Trophoblast cell (in vitro differentiated cells and primary cell): ENCODE data around the gene ZNF524.

ENCODE experiments used
- DNase-seq, 2 donors: peaks; one replicate each; pipeline ENCODE4 v3.0.0-alpha.2; 2016
- H2AFZ ChIP-seq: 2 replicates; pipeline ENCODE4 v1.6.1; 2013; ENCODE audit warnings: low read length, moderate library complexity, mild to moderate bottlenecking; ENCODE audit not compliant: insufficient read depth, poor library complexity
- H2AK5ac ChIP-seq: 2 replicates; pipeline ENCODE4 v1.6.1; 2013; ENCODE audit warnings: mild to moderate bottlenecking, low read length
- H2BK120ac ChIP-seq: 2 replicates; pipeline ENCODE4 v1.6.1; 2013; ENCODE audit warnings: low read length, mild to moderate bottlenecking, moderate library complexity; ENCODE audit not compliant: insufficient read depth, poor library complexity
- H2BK12ac ChIP-seq: 2 replicates; pipeline ENCODE4 v1.6.1; 2013; ENCODE audit warnings: mild to moderate bottlenecking, low read length, moderate library complexity
- H2BK5ac ChIP-seq: 2 replicates; pipeline ENCODE4 v1.6.1; 2013; ENCODE audit warnings: low read length, low read depth, moderate library complexity, mild to moderate bottlenecking; ENCODE audit not compliant: poor library complexity
- H3K14ac ChIP-seq: 2 replicates; pipeline ENCODE4 v1.6.1; 2013; ENCODE audit warnings: mild to moderate bottlenecking, low read length
- H3K18ac ChIP-seq: 2 replicates; pipeline ENCODE4 v1.6.1; 2013; ENCODE audit warnings: mild to moderate bottlenecking, low read length
- H3K23ac ChIP-seq: 2 replicates; pipeline ENCODE4 v1.6.1; 2013; ENCODE audit warnings: low read length
- H3K27ac ChIP-seq: 2 replicates; pipeline ENCODE4 v1.5.1; 2013; ENCODE audit warnings: low read depth, mild to moderate bottlenecking, inconsistent platforms, low read length, moderate library complexity
- H3K27me3 ChIP-seq: 2 replicates; pipeline ENCODE4 v1.6.1; 2013; ENCODE audit warnings: inconsistent platforms, mild to moderate bottlenecking, low read length, moderate library complexity; ENCODE audit not compliant: insufficient read depth
- H3K36me3 ChIP-seq, 2 experiments: 1 replicate in 1 of 2; 2 replicates in 1 of 2; pipeline ENCODE4 v1.6.1; 2013; ENCODE audit warnings: low read length in 2 of 2, mild to moderate bottlenecking in 2 of 2, moderate library complexity in 1 of 2; ENCODE audit not compliant: insufficient read depth in 2 of 2, control insufficient read depth in 1 of 2
- H3K4ac ChIP-seq: 2 replicates; pipeline ENCODE4 v1.6.1; 2013; ENCODE audit warnings: low read depth, mild to moderate bottlenecking, low read length, moderate library complexity
- H3K4me1 ChIP-seq, 2 experiments: 1 replicate in 1 of 2; 2 replicates in 1 of 2; pipeline ENCODE4 v1.6.1; 2013; ENCODE audit warnings: low read length in 2 of 2, mild to moderate bottlenecking in 2 of 2, moderate library complexity in 1 of 2; ENCODE audit not compliant: insufficient read depth in 2 of 2, control insufficient read depth in 1 of 2
- H3K4me2 ChIP-seq: 2 replicates; pipeline ENCODE4 v1.6.1; 2013; ENCODE audit warnings: inconsistent platforms, mild to moderate bottlenecking, low read length, moderate library complexity
- H3K4me3 ChIP-seq: 2 replicates; pipeline ENCODE4 v1.5.1; 2013; ENCODE audit warnings: mild to moderate bottlenecking, low read depth, low read length, inconsistent platforms
- H3K79me1 ChIP-seq: one replicate; pipeline ENCODE4 v1.6.1; 2013; ENCODE audit warnings: low read length
- H3K79me2 ChIP-seq: 2 replicates; pipeline ENCODE4 v1.6.1; 2013; ENCODE audit warnings: low read length, mild to moderate bottlenecking; ENCODE audit not compliant: control insufficient read depth, insufficient read depth, poor library complexity
- H3K9ac ChIP-seq: 2 replicates; pipeline ENCODE4 v1.6.1; 2013; ENCODE audit warnings: mild to moderate bottlenecking, low read length
- H3K9me3 ChIP-seq: 2 replicates; pipeline ENCODE4 v1.6.1; 2013; ENCODE audit warnings: low read depth, mild to moderate bottlenecking, control low read depth, inconsistent platforms, low read length; ENCODE audit not compliant: insufficient read depth
- H4K12ac ChIP-seq: 2 replicates; pipeline ENCODE4 v1.6.1; 2013; ENCODE audit warnings: low read depth, mild to moderate bottlenecking, low read length, moderate library complexity
- H4K8ac ChIP-seq: 2 replicates; pipeline ENCODE4 v1.6.1; 2013; ENCODE audit warnings: low read depth, mild to moderate bottlenecking, low read length, moderate library complexity
- H4K91ac ChIP-seq: one replicate; pipeline ENCODE4 v1.6.1; 2013; ENCODE audit warnings: low read depth, mild to moderate bottlenecking, low read length, moderate library complexity
- WGBS: extraction: QIAGEN DNeasy Blood & Tissue Kit; methylation state at CpG from one replicate; pipeline ENCODE4 v1.1.7; 2013; ENCODE audit warnings: missing lambda C conversion rate; ENCODE audit not compliant: insufficient read length, insufficient coverage; ENCODE audit errors: extremely low coverage; 5-methylcytosine and 5-hydroxymethylcytosine counted together

The ZNF524 gene

DNA sequence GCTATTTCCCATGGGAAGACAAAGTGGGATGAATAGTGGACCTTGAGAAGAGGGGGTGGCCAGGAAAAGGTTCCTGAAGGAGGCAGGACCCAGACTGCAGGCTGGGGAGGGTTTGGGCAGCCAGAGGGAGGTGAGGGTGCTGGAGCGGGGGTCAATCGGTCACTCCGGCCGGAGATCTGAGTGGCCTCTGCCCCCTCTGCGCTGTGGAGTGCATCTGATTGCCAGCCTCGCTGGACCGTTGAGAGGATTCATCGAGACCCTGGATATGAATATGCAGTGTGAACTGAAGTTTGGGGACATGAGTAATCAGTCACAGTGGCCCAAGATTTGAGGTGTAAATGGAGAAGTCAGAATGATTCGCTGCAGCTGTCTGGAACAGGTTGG is 35.2 kb downstream of the ZNF524 start:
- H3K9ac ChIP-seq = peak overlapping the region; percentile 97
- no CpG with 5 or more reads among the region's 9 CpGs for WGBS
- H2AFZ ChIP-seq = peak overlapping the region; percentile 65
- H3K79me2 ChIP-seq = peaks cover 12% of the 10 kb centered on the region
- H3K14ac ChIP-seq = peak overlapping the region; percentile 95
- H3K4me1 ChIP-seq = peaks cover 16 to 19% of the 10 kb centered on the region in 2 experiments
- peak overlapping the region; percentile 96 for H3K4me3 ChIP-seq
- peak overlapping the region; percentile 89 for H2AK5ac ChIP-seq
- H2BK12ac ChIP-seq = peak overlapping the region; percentile 14
- DNase-seq = no peak
- H3K9me3 ChIP-seq = no peaks in the 10 kb centered on the region
- no peak overlapping the region for H3K27ac ChIP-seq
- H3K27me3 ChIP-seq = no peaks in the 10 kb centered on the region
- no peak overlapping the region for H3K23ac ChIP-seq
- peak overlapping the region; percentile 98 for H4K8ac ChIP-seq
- peak overlapping the region; percentile 81 for H4K91ac ChIP-seq
- peaks cover 4 to 7% of the 10 kb centered on the region in 2 experiments for H3K36me3 ChIP-seq
- H3K18ac ChIP-seq = peak overlapping the region; percentile 85
- peak overlapping the region; percentile 45 for H2BK120ac ChIP-seq
- peak overlapping the region; percentile 73 for H3K4me2 ChIP-seq
- peak overlapping the region; percentile 75 for H2BK5ac ChIP-seq
- H4K12ac ChIP-seq = peak overlapping the region; percentile 92
- peaks cover 6% of the 10 kb centered on the region for H3K79me1 ChIP-seq
- H3K4ac ChIP-seq = peak overlapping the region; percentile 95

- H4K12ac ChIP-seq = no peak overlapping the region
- peak overlapping the region; percentile 73 for H3K4me2 ChIP-seq
- DNase-seq = no peak
- H3K9me3 ChIP-seq = no peaks in the 10 kb centered on the region
- H2BK12ac ChIP-seq = peak overlapping the region; percentile 3
- no peak overlapping the region for H3K27ac ChIP-seq
- no peak overlapping the region for H3K4me3 ChIP-seq
- H3K9ac ChIP-seq = peak overlapping the region; percentile 35
- no peaks in the 10 kb centered on the region for H3K27me3 ChIP-seq
- H3K79me2 ChIP-seq = peaks cover 15% of the 10 kb centered on the region
- H3K23ac ChIP-seq = no peak overlapping the region
- no CpG with 5 or more reads among the region's 7 CpGs for WGBS
- peak overlapping the region; percentile 49 for H4K8ac ChIP-seq
- no peak overlapping the region for H2AFZ ChIP-seq
- H3K36me3 ChIP-seq = peaks cover 4 to 7% of the 10 kb centered on the region in 2 experiments
- no peak overlapping the region for H2BK120ac ChIP-seq
- peaks cover 18 to 21% of the 10 kb centered on the region in 2 experiments for H3K4me1 ChIP-seq
- H2BK5ac ChIP-seq = no peak overlapping the region
- H3K14ac ChIP-seq = no peak overlapping the region
- peaks cover 10% of the 10 kb centered on the region for H3K79me1 ChIP-seq
- no peak overlapping the region for H2AK5ac ChIP-seq
- no peak overlapping the region for H3K18ac ChIP-seq
- H4K91ac ChIP-seq = no peak overlapping the region
- H3K4ac ChIP-seq = peak overlapping the region; percentile 95
Observed at GRCh38 chr19:55635856-55636440, 35.9 kb downstream of the ZNF524 start.

DNA sequence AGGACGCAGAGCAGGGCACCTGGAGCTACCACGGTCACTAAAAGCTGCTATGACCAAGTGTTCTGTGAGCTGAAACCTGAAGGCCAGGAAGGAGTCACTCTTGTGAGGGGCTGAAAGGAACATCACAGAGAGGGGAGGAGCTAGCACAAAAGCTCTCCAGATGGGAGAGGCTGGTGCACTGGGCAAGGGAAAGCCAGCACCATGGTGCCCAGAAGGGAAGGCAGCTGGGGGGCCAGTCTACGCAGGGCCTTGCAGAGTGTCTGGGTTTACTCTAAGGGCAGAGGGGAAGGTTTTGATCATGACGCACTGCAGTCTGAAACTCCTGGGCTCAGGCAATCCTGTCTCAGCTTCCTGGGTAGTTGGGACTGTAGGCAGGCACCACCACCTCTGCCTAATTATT is 36.6 kb downstream of the ZNF524 start:
- Histone ChIP-seq H3K4me1 (peaks cover 18 to 21% of the 10 kb centered on the region in 2 experiments), H3K4ac (peak overlapping the region; percentile 13), H3K23ac (no peak overlapping the region), H3K9ac (no peak overlapping the region), H3K18ac (no peak overlapping the region), H3K4me3 (no peak overlapping the region), H2BK5ac (no peak overlapping the region), H2AFZ (no peak overlapping the region), H3K9me3 (no peaks in the 10 kb centered on the region), H4K8ac (no peak overlapping the region), H3K14ac (no peak overlapping the region), H2AK5ac (no peak overlapping the region), H3K36me3 (peaks cover 4 to 7% of the 10 kb centered on the region in 2 experiments), H3K4me2 (no peak overlapping the region), H4K12ac (peak overlapping the region; percentile 43), H3K79me2 (peaks cover 19% of the 10 kb centered on the region), H2BK12ac (no peak overlapping the region), H3K27ac (no peak overlapping the region), H3K27me3 (no peaks in the 10 kb centered on the region), H4K91ac (no peak overlapping the region), H2BK120ac (no peak overlapping the region), H3K79me1 (peaks cover 17% of the 10 kb centered on the region)
- DNase-seq = no peak
- no CpG with 5 or more reads among the region's 4 CpGs for WGBS

GRCh38 chr19:55637534-55637933 is 37.4 kb downstream of the ZNF524 start:
- H2AFZ ChIP-seq = no peak overlapping the region
- H3K18ac ChIP-seq = no peak overlapping the region
- H3K14ac ChIP-seq = no peak overlapping the region
- H3K9me3 ChIP-seq = no peaks in the 10 kb centered on the region
- H3K36me3 ChIP-seq = peaks cover 4 to 7% of the 10 kb centered on the region in 2 experiments
- H3K4me3 ChIP-seq = no peak overlapping the region
- H4K12ac ChIP-seq = no peak overlapping the region
- no peak overlapping the region for H2BK5ac ChIP-seq
- no peak overlapping the region for H2BK120ac ChIP-seq
- DNase-seq = no peak
- H3K4ac ChIP-seq = no peak overlapping the region
- peaks cover 19 to 24% of the 10 kb centered on the region in 2 experiments for H3K4me1 ChIP-seq
- H2BK12ac ChIP-seq = no peak overlapping the region
- no peaks in the 10 kb centered on the region for H3K27me3 ChIP-seq
- H4K91ac ChIP-seq = no peak overlapping the region
- H3K23ac ChIP-seq = no peak overlapping the region
- no CpG with 5 or more reads among the region's 11 CpGs for WGBS
- H3K4me2 ChIP-seq = no peak overlapping the region
- H3K79me1 ChIP-seq = peaks cover 18% of the 10 kb centered on the region
- no peak overlapping the region for H3K27ac ChIP-seq
- no peak overlapping the region for H2AK5ac ChIP-seq
- peaks cover 19% of the 10 kb centered on the region for H3K79me2 ChIP-seq
- H4K8ac ChIP-seq = no peak overlapping the region
- H3K9ac ChIP-seq = no peak overlapping the region
